Measurements from ENCODE around the gene DEFB108B.
"Not testable (repeated sequence)": the region's sequence is repeated elsewhere in the genome, so short reads cannot be mapped to it uniquely, and the experiment has no call there.

DNA sequence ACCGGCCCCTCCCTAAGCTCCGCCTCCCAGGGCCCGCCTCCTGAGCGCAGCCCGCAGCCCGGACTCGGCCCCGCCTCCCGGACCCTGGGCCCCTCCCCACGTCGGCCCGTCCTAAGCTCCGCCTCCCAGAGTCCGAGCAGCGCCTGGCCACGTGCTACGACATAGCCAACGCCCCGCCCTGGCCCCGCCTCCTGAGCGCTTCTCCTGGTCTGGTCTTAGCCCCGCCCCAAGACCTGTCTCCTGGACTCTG lies 46.2 kb upstream of the DEFB108B start:
- not testable (repeated sequence) for TF ChIP-seq REST (IDR thresholded peaks at IDR 0.05; ENCODE audit: insufficient replicate concordance, low read depth)
- TF ChIP-seq, protein P1, sequence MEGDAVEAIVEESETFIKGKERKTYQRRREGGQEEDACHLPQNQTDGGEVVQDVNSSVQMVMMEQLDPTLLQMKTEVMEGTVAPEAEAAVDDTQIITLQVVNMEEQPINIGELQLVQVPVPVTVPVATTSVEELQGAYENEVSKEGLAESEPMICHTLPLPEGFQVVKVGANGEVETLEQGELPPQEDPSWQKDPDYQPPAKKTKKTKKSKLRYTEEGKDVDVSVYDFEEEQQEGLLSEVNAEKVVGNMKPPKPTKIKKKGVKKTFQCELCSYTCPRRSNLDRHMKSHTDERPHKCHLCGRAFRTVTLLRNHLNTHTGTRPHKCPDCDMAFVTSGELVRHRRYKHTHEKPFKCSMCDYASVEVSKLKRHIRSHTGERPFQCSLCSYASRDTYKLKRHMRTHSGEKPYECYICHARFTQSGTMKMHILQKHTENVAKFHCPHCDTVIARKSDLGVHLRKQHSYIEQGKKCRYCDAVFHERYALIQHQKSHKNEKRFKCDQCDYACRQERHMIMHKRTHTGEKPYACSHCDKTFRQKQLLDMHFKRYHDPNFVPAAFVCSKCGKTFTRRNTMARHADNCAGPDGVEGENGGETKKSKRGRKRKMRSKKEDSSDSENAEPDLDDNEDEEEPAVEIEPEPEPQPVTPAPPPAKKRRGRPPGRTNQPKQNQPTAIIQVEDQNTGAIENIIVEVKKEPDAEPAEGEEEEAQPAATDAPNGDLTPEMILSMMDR (IDR thresholded peaks at IDR 0.05; ENCODE audit: insufficient read depth, low read length) = not testable (repeated sequence)

Data from HL-60 (cell line).